Measurements from ENCODE around the gene TOPORS.

DNA sequence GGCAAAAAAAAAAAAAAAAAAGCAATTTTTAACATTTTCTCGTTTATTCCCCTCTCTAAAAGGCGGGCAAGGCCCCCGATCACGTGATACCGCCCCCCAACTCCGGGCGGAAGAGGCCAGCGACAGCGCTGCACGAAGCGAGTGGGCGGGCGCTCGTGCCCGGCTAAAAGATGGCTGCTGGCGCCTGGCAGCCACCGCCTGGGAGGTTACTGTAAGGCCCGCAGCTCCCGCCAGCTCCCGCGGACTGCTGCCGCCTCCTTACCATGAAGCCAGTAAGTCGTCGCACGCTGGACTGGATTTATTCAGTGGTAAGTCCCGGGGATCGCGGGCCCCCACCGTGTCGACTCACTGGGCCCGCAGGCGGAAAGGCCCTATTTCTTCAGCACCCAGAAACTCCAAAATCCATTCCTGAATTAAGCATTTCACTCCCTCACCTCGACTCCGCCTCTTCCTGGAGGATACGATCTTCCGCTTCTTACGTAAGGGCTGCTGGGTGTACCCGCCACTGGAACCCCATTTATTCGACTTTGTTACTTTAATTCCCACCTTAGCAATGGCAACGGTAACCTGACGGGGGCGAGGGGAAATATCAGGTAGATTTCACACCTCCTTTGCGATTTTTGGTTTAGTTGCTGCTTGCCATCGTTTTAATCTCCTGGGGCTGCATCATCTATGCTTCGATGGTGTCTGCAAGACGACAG is at the start of gene TOPORS, which contains the start of gene SMIM27:
- TF ChIP-seq POLR2A (IDR thresholded peaks at IDR 0.05): peak in 2 of 4 donors; percentile 20 to 65
- TF ChIP-seq CTCF (IDR thresholded peaks at IDR 0.05): no peak
- peak; percentile 55 to 81 (median 73) for TF ChIP-seq POLR2AphosphoS5 (IDR thresholded peaks at IDR 0.05)

All from stomach (tissue), 4 donors.